GM12891 (cell line): ENCODE results near the gene LDB2.

Source experiments
- PAX5 ChIP-seq: IDR thresholded peaks from 2 replicates; pipeline ENCODE4 v1.6.1; 2011; ENCODE audit warnings: low read length, moderate library complexity, mild to moderate bottlenecking; ENCODE audit not compliant: insufficient read depth, severe bottlenecking
- POLR2A ChIP-seq: IDR thresholded peaks from 2 replicates; pipeline ENCODE4 v1.6.1; 2011; ENCODE audit warnings: low read depth, low read length, control low read depth
- POLR2AphosphoS5 ChIP-seq: IDR thresholded peaks from 2 replicates; pipeline ENCODE4 v1.6.1; 2011; ENCODE audit warnings: low read depth, low read length, control low read depth
- SPI1 ChIP-seq: IDR thresholded peaks from 2 replicates; pipeline ENCODE4 v1.6.1; 2011; ENCODE audit warnings: low read depth, low read length, control low read depth
- TAF1 ChIP-seq: IDR thresholded peaks from 2 replicates; pipeline ENCODE4 v1.6.1; 2011; ENCODE audit warnings: low read depth, low read length, control low read depth

GRCh38 chr4:16672421-16672820 lies 226.0 kb downstream of the LDB2 start:
- TF ChIP-seq POLR2A (no peak), SPI1 (no peak), TAF1 (no peak), POLR2AphosphoS5 (no peak), PAX5 (no peak)
